Spleen (tissue), 7 donors: ENCODE results near the gene SPAG5.

Experiments
- CTCF ChIP-seq, 11 experiments: fragments of 200-600 bp in 7 of 11; fragments of 450-650 bp in 4 of 11; sonication (generic) in 4 of 11; IDR thresholded peaks in 8 of 11; conservative IDR thresholded peaks in 3 of 11; 1 replicate in 7 of 11; 2 replicates in 4 of 11; pipeline versions ENCODE4 v1.4.0 to v1.8.0; 2016 to 2021; ENCODE audit warnings: antibody characterized with exemption in 11 of 11, inconsistent platforms in 4 of 11, mild to moderate bottlenecking in 1 of 11
- POLR2AphosphoS5 ChIP-seq, 3 donors: sonication (generic); formaldehyde crosslinking; IDR thresholded peaks; one replicate each; pipeline ENCODE4 v1.5.1; 2017; ENCODE audit warnings: antibody characterized with exemption in 3 of 3
- donor health status: DM: no; HTN: no; CAD: no; lungs with moderate emphysema.
- donor health status: DM: no; HTN: no; CAD: no.
- donor health status: DM: no; HTN: no; CAD: no.

GRCh38 chr17:28584434-28584833 is 14.4 kb downstream of the SPAG5 start:
- TF ChIP-seq CTCF (IDR thresholded peaks at IDR 0.05 in 8 of 11, conservative IDR thresholded peaks at IDR 0.05 in 3 of 11) = no peak
- TF ChIP-seq POLR2AphosphoS5 (IDR thresholded peaks at IDR 0.05) = no peak
